Stomach smooth muscle (tissue), 2 donors: ENCODE measurements around the gene PIP5K1B.

Experiments
- H3K27ac ChIP-seq: one replicate; pipeline ENCODE4 v1.7.0; 2013; ENCODE audit warnings: mild to moderate bottlenecking, low read length, inconsistent platforms
- H3K27me3 ChIP-seq, 2 donors: one replicate each; pipeline ENCODE4 v1.7.0; 2013; ENCODE audit warnings: low read length in 2 of 2; ENCODE audit not compliant: insufficient read depth in 2 of 2, control insufficient read depth in 1 of 2
- H3K36me3 ChIP-seq, 2 donors: one replicate each; pipeline ENCODE4 v1.7.0; 2013; ENCODE audit warnings: low read length in 2 of 2; ENCODE audit not compliant: control insufficient read depth in 2 of 2, insufficient read depth in 2 of 2
- H3K4me1 ChIP-seq: one replicate; pipeline ENCODE4 v1.7.0; 2013; ENCODE audit warnings: low read length; ENCODE audit not compliant: control insufficient read depth, insufficient read depth
- H3K4me3 ChIP-seq, 2 donors: one replicate each; pipeline ENCODE4 v1.7.0; 2013; ENCODE audit warnings: low read length in 2 of 2
- H3K9ac ChIP-seq, 2 donors: one replicate each; pipeline ENCODE4 v1.7.0; 2013; ENCODE audit warnings: low read length in 2 of 2, mild to moderate bottlenecking in 1 of 2
- H3K9me3 ChIP-seq, 2 donors: one replicate each; pipeline ENCODE4 v1.7.0; 2013; ENCODE audit warnings: low read length in 2 of 2; ENCODE audit not compliant: control insufficient read depth in 2 of 2
- donor health status: healthy.
- donor health status: Pancreatic carcinoma.

Gene PIP5K1B

GRCh38 chr9:68782546-68782945, 77.5 kb downstream of the PIP5K1B start:
- peak overlapping the region in 1 of 2 donors; percentile 41 for H3K4me3 ChIP-seq
- no peak overlapping the region for H3K27ac ChIP-seq
- H3K27me3 ChIP-seq = no peaks in the 10 kb centered on the region
- peaks cover 13% of the 10 kb centered on the region for H3K4me1 ChIP-seq
- no peaks in the 10 kb centered on the region for H3K9me3 ChIP-seq
- H3K36me3 ChIP-seq = peaks cover 0 to 2% of the 10 kb centered on the region in 2 donors
- H3K9ac ChIP-seq = peak overlapping the region in 1 of 2 donors; percentile 26

- Histone ChIP-seq H3K4me1 (peaks cover 10% of the 10 kb centered on the region), H3K36me3 (peaks cover 0 to 2% of the 10 kb centered on the region in 2 donors), H3K27ac (no peak overlapping the region), H3K9ac (no peak overlapping the region), H3K9me3 (no peaks in the 10 kb centered on the region), H3K27me3 (no peaks in the 10 kb centered on the region), H3K4me3 (no peak overlapping the region)
Observed at GRCh38 chr9:68785965-68786364, 80.9 kb downstream of the PIP5K1B start.

DNA sequence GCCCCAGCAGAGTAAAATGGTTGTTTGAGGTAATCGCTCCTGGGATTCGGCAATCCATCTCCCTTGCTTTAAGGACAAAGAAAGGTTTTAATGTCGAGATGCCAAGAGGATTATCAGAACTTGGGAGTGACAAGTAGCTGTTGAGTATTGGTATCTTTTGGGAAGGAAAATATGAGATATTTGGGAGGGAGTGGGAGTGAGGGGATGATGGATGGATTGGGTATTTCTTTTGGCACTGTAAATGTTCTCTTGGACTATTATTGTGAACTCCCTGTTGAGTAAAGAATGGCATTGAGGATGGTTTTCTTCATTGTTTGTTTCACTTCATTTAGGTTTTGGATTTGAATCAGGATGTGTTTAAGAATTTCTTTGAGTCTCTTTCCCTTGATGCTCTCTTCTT, 86.1 kb downstream of the PIP5K1B start:
- H3K9ac ChIP-seq = no peak overlapping the region
- no peak overlapping the region for H3K4me3 ChIP-seq
- H3K9me3 ChIP-seq = no peaks in the 10 kb centered on the region
- no peaks in the 10 kb centered on the region for H3K27me3 ChIP-seq
- no peak overlapping the region for H3K27ac ChIP-seq
- H3K36me3 ChIP-seq = peaks cover 0 to 2% of the 10 kb centered on the region in 2 donors
- no peaks in the 10 kb centered on the region for H3K4me1 ChIP-seq

DNA sequence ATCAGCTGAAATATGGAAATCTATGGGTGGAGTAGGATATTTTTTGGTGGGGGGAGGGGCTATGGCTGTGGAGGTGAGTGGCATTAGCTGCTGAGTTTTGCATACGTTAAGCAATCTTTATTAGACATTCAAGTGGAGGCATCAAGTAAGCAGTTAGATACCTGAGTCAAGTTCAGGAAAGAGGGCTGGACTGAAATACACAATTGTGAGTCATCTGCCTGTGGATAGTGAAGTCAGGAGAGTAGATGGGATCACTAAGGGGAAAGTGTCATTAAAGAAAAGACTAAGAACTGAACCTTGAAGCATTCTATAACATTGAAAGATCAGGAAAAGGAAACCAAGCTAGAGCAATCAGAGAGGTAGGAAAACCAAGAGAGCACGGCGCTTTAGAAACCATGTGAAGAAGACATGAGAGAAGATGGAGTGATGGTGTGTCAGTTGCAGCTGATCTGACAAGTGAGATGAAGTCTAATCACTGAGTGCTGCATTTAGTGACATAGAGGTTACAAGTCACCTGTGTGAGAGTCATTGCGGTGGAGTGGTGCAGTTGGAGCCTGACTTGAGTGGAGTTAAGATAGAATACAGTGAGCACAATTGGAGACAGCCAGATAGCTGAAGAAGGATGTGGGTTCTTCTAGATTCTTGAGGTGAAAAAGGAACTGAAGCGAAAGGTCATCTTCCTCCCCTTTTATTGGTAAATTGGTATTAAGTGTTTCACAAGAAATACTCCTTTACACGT, 88.7 kb downstream of the PIP5K1B start:
- no peak overlapping the region for H3K4me3 ChIP-seq
- H3K27ac ChIP-seq = no peak overlapping the region
- no peaks in the 10 kb centered on the region for H3K27me3 ChIP-seq
- no peaks in the 10 kb centered on the region for H3K9me3 ChIP-seq
- no peaks in the 10 kb centered on the region for H3K36me3 ChIP-seq
- no peaks in the 10 kb centered on the region for H3K4me1 ChIP-seq
- H3K9ac ChIP-seq = no peak overlapping the region

GRCh38 chr9:68794898-68795297, 89.9 kb downstream of the PIP5K1B start:
- no peaks in the 10 kb centered on the region for H3K27me3 ChIP-seq
- H3K9ac ChIP-seq = no peak overlapping the region
- no peak overlapping the region for H3K27ac ChIP-seq
- H3K4me1 ChIP-seq = no peaks in the 10 kb centered on the region
- H3K4me3 ChIP-seq = no peak overlapping the region
- no peaks in the 10 kb centered on the region for H3K36me3 ChIP-seq
- H3K9me3 ChIP-seq = no peaks in the 10 kb centered on the region

DNA sequence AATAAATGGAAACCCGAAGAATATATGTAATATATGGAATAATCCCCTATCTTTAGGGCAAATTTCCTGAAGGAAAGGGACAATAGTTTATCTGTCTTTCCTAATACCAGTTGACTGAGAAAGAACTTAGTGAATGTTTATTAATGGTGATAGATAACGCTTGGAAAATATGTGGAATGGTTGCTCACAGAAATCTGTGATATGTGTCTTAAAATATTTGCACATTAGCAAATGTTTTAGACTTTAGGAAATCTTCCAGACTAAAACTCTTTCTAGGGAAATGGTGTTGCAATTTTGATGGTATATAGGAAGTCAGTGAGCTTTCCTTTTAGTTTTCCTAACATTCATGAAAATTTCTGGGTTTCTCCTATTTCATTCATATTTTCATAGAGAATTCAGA, 90.4 kb downstream of the PIP5K1B start:
- Histone ChIP-seq H3K27ac (no peak overlapping the region), H3K9me3 (no peaks in the 10 kb centered on the region), H3K9ac (no peak overlapping the region), H3K4me1 (no peaks in the 10 kb centered on the region), H3K27me3 (no peaks in the 10 kb centered on the region), H3K4me3 (no peak overlapping the region), H3K36me3 (no peaks in the 10 kb centered on the region)

- Histone ChIP-seq H3K4me1 (no peaks in the 10 kb centered on the region), H3K27me3 (no peaks in the 10 kb centered on the region), H3K4me3 (no peak overlapping the region), H3K9me3 (no peaks in the 10 kb centered on the region), H3K27ac (no peak overlapping the region), H3K36me3 (no peaks in the 10 kb centered on the region), H3K9ac (no peak overlapping the region)
Observed at GRCh38 chr9:68797116-68797515, 92.1 kb downstream of the PIP5K1B start.

DNA sequence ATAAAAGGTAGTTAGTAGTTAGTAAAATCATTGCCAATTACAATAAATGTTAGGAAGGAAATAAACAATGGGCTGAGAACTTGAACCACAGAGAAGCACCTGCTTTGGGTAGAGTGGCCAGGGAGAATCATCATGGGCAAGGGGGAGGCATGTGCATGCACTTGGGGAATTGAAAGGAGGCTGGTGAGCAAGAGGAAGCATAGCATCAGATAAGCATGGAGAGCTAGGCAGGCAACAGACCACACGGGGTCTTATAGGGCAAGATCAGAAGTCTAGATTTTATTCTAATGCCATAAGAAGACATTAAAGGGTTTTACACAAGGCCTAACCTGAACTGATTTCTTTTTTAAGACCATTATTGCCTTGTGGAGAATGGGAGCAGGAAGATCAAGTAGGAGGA, 93.4 kb downstream of the PIP5K1B start:
- H3K9ac ChIP-seq = no peak overlapping the region
- no peaks in the 10 kb centered on the region for H3K4me1 ChIP-seq
- H3K4me3 ChIP-seq = no peak overlapping the region
- H3K27me3 ChIP-seq = no peaks in the 10 kb centered on the region
- H3K36me3 ChIP-seq = no peaks in the 10 kb centered on the region
- H3K9me3 ChIP-seq = no peaks in the 10 kb centered on the region
- H3K27ac ChIP-seq = no peak overlapping the region

- Histone ChIP-seq H3K27me3 (no peaks in the 10 kb centered on the region), H3K36me3 (no peaks in the 10 kb centered on the region), H3K4me3 (no peak overlapping the region), H3K9me3 (no peaks in the 10 kb centered on the region), H3K4me1 (no peaks in the 10 kb centered on the region), H3K9ac (no peak overlapping the region), H3K27ac (no peak overlapping the region)
Observed at GRCh38 chr9:68800836-68801235, 95.8 kb downstream of the PIP5K1B start.

DNA sequence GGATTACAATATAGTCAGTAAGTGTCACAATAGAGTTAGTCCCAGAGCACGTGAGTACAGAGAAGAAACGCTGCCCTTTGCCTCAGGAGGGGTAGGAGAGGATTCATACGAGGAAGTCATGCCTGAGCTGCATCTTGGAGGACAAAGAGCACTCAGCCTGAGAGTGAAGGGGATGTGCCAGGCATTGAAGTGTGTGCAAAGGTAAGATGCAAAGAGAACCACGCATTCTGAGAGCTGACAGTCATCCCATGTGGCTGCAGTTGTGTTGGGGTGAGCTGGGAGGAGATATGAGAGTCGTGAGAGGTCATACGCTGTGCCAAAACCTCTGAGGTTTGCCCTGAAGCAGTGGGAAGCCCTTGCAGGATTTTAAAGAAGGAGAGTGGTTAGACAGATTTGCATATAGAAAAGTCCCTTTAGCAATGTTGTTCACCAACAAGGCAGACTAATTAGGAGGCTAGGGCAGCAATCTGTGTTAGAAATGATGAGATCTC, 97.5 kb downstream of the PIP5K1B start:
- H3K9me3 ChIP-seq = no peaks in the 10 kb centered on the region
- no peaks in the 10 kb centered on the region for H3K4me1 ChIP-seq
- H3K27ac ChIP-seq = no peak overlapping the region
- H3K27me3 ChIP-seq = no peaks in the 10 kb centered on the region
- no peaks in the 10 kb centered on the region for H3K36me3 ChIP-seq
- no peak overlapping the region for H3K4me3 ChIP-seq
- no peak overlapping the region for H3K9ac ChIP-seq
